SK-N-DZ (cell line): Measurements from ENCODE around the gene ETV6.

Experiments used
- DNase-seq: peaks from one replicate; pipeline ENCODE4 v3.0.0-alpha.2; 2015; ENCODE audit warnings: low spot score

Gene ETV6

GRCh38 chr12:11757531-11757930, 108.1 kb downstream of the ETV6 start:
- DNase-seq: no peak

- DNase-seq: no peak
Measured at GRCh38 chr12:11758087-11758486, 108.6 kb downstream of the ETV6 start.

GRCh38 chr12:11758510-11759493, 109.3 kb downstream of the ETV6 start:
- DNase-seq: no peak

GRCh38 chr12:11759494-11759878, 110.0 kb downstream of the ETV6 start:
- DNase-seq: no peak

DNA sequence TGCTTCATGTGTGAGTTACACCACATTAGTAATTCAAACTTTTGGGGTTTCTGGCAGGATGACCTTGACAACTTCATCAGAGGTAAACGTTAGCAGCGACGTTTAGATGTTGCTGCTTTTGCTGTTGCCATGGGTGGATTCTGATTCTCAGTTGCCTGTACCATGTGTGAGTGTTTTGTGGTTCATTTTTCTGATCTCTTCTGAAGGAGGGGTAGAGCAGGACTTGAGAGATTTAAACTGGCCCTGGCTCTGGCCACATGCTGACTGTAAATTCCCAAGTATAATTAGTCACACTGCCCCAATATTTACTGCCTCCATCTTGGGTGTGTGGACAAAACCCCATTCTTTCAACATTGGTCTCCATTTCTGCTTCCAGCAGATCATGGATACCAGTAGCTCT, 110.4 kb downstream of the ETV6 start:
- no peak for DNase-seq

DNA sequence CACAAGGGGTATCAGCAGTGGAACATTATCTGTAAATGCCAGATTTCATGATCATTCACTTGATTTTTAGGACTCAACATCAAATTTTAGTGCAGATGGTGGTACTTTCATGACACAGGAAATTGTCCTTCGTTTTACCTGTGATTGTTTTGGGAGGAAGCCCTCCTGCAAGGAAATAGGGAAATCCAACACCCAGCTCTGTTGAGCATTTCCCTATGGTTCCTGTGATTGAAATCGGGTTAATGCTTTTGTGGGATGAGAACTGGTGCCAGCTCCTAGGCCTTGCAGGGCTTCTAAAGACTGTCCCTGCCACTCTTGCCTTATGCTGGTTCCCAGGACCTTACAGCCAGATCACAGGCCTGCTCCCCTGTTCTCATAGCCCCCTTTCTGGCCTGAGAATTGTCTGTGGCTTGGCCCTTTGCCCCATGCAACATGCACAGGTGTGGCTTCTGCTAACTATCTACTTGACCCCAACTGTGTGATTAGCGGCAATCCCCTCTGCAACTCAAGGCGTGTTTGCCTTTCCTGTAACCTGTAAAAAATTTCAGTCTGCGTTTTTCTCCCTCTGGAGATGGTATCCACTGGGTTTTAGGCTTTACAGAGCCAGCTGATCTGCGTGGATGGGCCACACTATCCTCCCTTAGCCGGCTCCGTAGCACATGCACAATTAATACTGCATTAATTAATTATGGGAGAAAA, 112.5 kb downstream of the ETV6 start:
- DNase-seq: no peak

- no peak for DNase-seq
Measured at GRCh38 chr12:11762723-11763326, 113.4 kb downstream of the ETV6 start.

GRCh38 chr12:11763760-11764520, 114.5 kb downstream of the ETV6 start:
- no peak for DNase-seq

DNA sequence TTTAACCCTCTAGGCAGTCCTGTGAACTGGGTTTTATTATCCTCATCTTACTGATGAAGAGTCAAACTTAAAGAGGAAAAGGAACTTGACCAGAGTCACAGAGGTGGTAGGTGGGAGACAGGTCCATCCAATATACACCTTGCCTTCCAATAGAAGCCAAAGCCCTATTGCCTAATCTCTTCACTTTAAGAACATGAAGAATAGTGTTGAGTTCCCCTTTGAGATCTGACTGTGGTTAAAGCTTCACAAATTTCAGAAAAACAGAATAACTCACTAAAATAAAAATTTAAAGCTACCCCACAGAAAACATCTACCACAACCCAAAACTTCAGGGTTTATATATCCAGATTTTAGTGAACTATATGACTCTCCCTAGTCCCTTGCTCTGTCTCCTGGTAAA, 115.4 kb downstream of the ETV6 start:
- DNase-seq: no peak

DNA sequence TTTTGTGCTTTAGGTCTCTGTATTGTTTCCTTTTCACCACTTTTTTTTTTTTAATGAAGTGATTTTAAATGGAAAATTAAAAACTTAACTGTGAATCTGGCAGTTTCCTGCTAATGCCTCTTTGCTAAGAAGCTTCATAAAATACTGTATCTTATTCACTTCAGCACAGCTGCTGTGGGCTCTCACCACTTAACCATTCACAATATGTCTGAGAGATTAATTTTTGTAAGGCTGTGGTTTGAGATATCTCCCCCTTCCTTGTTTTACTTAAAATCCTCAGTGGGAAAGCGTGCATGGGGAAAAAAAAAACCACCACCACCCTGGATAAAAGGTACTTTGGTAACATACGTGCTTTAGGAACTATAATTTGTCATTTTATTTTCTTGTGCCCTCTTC, 115.9 kb downstream of the ETV6 start:
- no peak for DNase-seq

DNA sequence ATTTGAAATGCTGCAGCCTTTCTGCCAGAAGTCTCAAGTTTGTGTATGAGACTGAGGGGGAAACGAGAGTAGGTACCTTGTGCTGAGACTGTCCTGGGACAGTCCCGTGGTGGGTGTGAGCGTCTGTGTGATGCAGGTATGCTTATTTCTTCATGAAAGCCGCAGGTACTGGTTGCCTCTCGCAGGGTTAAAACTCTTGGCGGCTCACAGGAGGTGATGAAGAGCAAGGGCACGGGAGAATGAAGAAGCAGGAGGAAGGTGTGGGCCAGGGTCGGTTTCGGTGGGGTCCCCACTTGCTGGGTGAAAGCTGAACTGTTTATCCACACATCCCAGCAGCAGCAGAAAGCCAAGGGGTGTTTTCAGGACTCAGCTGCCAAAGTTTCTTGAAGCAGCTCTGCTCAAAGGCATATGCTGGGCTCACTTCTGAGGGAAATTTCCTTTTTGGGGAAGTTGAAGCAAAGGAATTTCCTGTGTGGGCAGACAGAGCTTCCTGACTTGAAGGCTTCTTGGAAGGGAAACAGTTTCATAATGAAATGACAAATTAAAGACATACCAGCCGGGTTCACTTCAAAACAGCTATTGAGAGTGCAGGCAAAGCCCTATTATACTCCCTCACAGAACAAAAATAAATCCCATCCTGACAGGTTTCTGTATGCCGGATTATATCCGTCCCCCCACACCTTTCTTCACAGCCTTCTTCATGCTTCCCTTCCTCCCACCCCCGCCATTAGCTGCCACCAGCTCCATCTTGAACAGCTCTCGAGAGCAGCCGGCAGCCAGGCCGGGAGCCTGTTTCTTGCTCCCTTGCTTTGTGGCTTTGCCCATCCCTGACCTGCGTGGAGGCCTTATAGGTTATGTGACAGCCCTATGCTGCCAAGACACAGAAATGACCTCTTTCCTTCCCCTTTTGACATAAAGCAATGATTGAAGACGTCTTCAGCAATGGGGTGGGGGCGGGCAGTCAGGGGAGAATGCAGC, 116.6 kb downstream of the ETV6 start:
- DNase-seq: no peak

GRCh38 chr12:11767029-11767724, 117.7 kb downstream of the ETV6 start:
- DNase-seq: no peak

DNA sequence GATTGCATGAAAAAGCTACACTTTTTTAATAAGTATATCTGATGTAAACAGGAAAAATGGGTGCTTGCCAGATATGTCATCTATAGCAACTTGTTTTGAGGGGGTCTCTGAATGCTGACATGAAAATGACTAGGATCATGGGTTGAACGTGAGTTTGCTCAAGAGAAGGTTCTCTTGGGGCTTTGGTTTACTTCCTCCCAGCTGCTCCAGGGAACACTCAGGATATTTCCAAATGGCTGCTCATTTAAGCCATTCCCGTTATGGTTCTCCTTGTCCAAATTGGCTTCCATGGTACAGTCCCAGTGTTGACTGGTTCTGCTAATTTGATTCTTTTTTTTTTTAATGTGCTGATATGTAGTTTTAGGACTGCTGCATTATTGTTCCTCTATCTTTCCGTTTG, 118.3 kb downstream of the ETV6 start:
- no peak for DNase-seq

GRCh38 chr12:11768233-11768965, 118.9 kb downstream of the ETV6 start:
- no peak for DNase-seq

- no peak for DNase-seq
Measured at GRCh38 chr12:11769723-11770514, 120.4 kb downstream of the ETV6 start.

GRCh38 chr12:11771356-11771755, 121.9 kb downstream of the ETV6 start:
- DNase-seq: no peak

- no peak for DNase-seq
Measured at GRCh38 chr12:11771895-11772502, 122.5 kb downstream of the ETV6 start.
